HG02642 (cell line): ENCODE results near the gene ZNF831.

Experiments
- ATAC-seq: cut with Tn5 transposase; IDR thresholded peaks from one replicate; pipeline ENCODE4 v1.9.1; 2021; ENCODE audit warnings: mild to moderate bottlenecking; ENCODE audit not compliant: unreplicated experiment, poor library complexity

Gene ZNF831

DNA sequence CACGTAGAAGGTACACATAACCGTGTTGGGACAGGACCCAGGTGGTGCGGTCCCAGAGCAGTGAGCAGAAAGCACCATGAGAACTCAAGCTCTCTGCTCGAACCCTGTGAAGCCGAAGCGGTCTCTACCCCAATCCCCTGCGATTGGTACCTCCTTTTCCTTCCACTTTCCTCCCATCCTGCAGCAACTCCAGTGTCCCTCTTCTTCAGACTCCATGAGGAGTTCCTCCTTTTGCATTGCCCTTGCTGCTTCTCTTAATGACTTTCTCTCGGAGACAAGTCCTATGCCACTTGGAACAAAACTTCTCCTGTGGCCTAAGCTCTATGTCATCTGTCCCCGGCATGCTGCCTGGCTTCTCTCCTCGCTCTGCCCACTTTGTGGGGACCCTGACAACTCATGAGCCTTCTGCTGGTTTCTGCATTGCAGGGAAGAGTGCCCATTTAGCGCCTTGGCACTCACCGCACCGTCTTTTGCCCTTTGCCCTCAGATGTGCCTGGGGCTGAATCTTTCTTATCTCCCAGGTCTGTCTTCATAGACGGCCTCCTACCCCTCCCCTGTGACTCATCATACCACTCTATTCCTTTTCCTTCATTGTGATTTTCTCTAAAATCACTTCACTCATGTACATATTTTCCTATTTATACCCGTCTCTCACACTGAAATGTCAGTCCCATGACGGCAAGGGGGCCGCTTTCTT, 9.2 kb upstream of the ZNF831 start:
- no peak for ATAC-seq

GRCh38 chr20:59157064-59157463, 6.6 kb upstream of the ZNF831 start:
- ATAC-seq = no peak

DNA sequence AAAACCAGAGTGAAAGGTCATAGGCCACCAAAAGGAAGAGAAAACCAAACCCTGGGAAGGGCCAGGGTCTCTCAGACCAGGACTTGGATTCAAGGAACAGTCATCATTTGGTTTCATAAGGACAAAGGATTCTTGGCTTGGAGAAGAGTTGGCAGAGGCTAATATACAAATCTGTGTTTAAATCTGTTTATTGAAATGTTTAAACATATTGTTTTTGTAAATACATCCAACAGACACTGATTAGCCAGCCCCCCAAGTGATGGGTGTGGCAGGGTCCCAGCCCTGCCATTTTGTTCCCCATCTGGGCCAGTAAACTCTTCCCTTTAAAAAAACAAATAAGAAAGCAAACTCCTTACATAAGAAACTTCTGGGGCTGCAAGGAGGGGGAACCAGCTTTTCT, 6.1 kb upstream of the ZNF831 start:
- no peak for ATAC-seq

GRCh38 chr20:59157961-59158541, 5.6 kb upstream of the ZNF831 start:
- no peak for ATAC-seq

DNA sequence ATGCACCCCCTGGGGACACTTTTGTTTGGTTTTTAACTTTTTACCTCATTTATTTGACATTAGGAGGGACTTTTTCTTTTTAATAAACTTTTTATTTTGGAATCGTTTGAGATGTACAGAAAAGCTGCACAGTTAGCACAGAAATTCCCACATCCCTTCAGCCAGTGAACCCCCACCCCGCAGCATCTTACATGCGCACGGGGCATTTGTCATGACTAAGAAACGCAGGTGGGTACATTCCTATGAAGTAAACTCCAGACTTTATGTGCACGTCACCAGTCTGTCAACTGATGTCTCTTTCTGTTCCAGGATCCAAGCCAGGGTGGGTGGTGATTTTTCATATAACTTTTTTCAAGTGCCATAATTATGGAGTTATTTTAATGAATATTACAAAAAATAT, 4.9 kb upstream of the ZNF831 start:
- ATAC-seq = no peak

DNA sequence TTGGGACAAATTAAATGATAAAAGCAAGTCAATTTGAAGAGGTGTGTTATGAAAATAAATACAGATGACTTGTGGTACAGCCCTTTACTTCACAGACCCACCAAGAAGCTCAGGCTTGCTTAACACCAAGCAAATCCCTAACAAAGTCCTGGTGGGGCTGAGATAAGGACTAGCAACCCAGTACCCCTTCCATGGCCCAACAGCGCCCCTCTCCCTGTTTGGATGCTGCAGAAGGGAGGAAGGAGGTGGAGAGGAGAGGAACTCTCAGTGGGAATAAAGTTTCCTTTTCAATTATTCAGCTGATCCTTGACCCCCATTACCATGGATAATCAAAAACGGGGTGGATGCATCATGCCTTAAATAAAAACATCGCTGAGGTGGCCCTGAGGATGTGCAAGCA, 4.5 kb upstream of the ZNF831 start:
- ATAC-seq = no peak

- no peak for ATAC-seq
Measured at GRCh38 chr20:59159493-59160376, 3.9 kb upstream of the ZNF831 start.

DNA sequence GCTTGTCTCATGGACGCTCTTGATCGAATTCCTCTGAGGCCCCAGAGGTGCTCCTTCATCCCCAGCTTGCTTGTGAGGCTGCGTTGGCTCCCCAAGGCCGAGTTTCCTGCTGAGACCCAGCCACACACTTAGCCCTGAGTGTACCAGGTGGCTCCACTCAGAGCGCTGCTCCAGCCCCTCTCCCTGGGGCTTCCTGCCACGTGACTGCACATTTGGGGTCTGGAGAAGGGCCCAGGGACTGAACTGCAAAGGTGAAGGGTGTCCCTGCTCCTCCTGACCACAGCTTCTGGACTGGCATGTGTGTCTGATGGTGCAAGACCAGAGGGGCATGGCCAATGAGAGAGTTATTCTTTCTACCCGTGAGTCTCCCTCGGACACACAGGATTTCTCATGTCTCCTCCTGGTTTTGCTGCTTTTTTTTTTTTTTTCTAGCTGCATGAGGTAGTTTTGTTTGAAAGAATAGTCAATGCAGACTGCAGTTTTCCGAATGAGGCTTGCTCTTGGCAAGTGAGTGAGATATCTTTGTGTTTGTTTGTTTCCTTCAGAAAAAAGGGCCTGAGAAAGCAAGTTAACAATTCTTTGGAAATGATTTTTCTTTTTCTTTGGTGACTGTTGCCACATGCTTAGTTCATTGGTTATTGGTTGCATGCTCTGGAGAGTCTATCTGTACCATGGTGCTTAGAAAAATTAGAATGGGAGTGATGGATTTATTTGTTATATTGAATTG, 3.1 kb upstream of the ZNF831 start:
- no peak for ATAC-seq

DNA sequence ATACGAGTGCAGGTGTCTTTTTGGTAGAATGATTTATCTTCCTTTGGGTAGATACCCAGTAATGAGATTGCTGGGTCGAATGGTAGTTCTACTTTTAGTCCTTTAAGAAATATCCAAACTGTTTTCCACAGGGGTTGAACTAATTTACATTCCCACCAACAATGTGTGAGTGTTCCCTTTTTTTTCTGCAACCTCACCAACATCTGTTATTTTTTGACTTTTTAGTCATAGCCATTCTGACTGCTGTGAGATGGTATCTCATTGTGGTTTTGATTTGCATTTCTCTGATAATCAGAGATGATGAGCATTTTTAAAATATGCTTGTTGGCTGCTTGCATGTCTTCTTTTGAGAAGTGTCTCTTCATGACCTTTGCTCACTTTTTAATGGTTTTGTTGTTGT, 1.9 kb upstream of the ZNF831 start:
- no peak for ATAC-seq

DNA sequence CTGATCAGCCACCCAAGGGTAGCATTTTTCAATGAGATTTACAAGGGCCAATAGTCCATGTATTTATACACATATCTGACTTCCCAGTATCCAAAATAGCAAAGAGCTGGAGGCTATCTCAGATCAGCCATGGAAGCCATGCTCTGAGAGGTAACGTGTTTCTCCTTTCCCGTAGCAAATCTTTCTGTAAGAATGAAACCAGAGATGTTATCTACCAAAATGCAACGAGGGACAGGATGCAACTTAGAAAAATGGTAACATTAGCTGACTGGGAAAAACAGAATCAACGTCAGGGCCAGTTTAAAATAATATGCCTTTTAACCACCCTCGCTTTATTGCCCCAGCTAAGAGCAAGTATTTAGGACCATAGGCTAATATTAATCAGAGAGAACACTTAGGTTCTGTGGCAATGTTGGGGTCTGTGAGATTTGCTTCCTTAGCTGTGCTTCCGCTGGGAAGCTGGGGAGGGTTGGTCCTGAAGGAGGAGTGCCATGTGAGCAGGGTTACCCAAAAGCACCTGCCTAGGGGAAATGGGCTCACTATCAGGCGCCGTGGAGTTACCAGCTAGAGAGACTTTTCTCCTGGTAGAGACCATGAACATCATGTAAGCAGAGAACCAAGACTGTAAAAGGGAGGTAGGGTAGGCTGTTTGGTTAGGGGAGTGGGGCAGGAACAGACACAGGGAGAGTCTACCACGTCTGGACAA, 1.2 kb downstream of the ZNF831 start:
- no peak for ATAC-seq

GRCh38 chr20:59165396-59165795, 1.8 kb downstream of the ZNF831 start:
- no peak for ATAC-seq

- no peak for ATAC-seq
Measured at GRCh38 chr20:59165891-59166709, 2.5 kb downstream of the ZNF831 start.

DNA sequence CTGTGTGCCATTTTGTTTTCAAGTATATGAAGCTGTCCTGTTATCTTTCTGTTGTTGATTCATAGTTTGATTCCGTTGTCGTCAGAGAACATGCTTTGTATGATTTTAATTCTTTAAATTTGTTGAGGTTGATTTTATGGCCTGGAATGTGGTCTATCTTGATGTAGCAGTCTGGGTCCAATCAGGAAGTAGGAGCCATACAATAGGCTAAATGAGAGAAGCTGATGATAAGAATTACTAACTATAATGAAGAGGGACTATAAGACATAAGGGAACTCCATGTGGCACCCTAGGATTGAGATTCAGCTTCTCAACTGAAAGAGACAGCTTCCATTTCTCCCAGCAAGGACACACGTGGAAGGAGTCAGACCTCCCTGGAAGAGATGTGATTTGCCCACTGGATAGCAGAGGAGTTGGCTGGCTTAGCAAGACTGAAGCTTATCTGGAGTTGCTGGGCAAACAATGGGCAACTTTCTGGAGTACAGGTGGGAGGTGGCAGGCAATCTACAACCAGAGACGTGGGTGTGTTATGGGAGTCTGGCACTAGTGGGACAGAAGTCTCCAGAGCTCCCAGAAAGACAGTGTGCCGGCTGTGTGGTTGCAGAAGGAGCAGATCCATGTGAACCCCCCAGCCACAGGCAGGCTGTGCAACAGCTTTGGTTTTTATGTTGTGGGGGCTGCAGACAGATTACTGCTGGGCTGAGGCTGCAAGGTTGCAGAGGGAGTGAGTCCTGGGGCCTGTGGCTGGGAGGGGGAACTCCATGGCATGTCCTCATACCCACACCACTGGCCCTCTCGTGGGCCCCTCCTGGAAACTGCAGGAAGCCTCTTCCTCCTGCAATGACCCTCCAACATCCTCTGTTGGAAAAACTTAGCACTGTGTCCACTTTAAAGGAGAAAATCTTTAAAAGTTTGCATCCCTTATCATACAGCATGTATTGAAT, 7.1 kb downstream of the ZNF831 start:
- no peak for ATAC-seq

- ATAC-seq = no peak
Measured at GRCh38 chr20:59171986-59172385, 8.4 kb downstream of the ZNF831 start.

GRCh38 chr20:59173938-59174491, 10.4 kb downstream of the ZNF831 start:
- ATAC-seq = no peak

DNA sequence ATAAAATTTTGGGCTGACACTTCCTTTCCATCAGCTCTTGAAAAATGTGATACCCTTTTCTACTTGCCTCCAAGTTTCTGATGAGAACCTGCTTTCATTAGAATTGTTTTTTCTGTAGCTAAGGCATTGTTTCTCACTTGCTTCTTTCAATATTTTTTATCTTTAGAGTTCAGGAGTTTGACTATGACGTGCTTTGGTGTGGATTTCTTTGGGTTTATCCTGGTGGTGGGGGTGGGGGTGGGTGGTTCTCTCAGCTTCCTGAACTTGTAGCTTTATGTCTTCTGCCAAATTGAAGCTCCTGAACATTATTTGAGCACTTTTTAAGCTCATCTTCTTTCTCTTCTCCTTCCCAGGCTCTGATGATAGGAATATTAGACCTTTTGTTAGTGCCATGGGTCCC, 11.4 kb downstream of the ZNF831 start:
- no peak for ATAC-seq

DNA sequence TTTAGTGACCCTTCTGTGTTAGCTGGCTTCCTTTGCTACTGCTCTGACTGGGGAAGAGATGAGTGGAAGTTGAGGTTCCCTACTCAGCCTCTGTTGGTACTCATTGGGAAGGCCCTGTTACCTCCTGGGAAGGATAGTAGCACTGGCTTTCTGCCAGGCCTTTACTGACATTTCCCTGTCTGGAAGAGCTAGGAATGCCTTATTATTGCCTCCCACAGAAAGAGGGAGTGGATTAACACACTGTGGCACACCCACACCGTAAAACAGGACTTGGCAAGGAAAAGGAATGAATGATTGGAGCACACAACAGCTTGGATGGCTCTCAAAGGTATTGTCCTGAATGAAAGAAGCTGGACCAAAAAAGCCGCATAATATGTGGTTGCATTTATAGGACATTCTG, 12.2 kb downstream of the ZNF831 start:
- no peak for ATAC-seq

DNA sequence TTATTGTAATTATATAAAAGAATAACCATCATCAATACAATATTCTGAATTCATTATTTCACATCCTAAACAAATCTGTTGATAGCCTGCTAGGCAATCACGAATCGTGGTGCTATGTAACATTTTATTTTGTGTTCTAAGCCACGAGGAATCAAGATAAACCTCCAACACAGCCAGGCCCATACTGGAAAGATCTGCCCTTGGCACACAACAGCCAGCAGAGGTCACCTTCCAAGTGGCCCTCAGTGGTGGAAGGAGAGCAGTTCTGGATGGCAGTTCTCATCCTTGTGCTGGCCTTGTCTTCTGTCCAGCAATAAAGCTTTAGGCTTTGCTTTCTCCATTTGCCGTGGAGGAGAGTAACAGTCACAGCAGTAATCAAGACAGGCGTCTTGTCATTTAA, 13.2 kb downstream of the ZNF831 start:
- no peak for ATAC-seq
